ENCODE results near the gene BTF3L4. TPM values are rescaled to one million over a fixed set of nuclear protein-coding genes. Genes with fewer than 3 reads are reported as not detected.
A peak's percentile ranks its signal among the peaks of the same experiment; 100 is the strongest.
"Not testable (repeated sequence)": the region's sequence is repeated elsewhere in the genome, so short reads cannot be mapped to it uniquely, and the experiment has no call there.

BTF3L4 gene
- total RNA-seq, 1 experiment from 2014 or later, result 106 TPM

DNA sequence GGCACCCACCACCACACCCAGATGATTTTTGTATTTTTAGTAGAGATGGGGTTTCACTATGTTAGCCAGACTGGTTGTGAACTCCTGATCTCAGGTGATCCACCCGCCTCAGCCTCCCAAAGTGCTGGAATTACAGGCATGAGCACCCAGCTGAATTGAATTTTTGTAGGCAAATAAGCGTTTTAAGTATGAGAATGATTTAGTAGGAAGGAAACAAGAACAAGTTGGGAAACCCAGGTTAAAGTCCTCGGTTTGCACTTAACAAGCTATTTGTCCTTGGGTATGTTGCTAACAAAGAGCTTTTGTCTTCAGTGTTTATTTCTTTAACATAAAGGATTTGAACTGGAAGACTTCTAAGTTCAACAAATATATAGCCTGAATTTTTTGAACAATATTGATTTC is 23.9 kb downstream of the BTF3L4 start:
- Histone ChIP-seq H3K4me1 (ENCODE audit: insufficient read depth, low read length) (no peaks in the 10 kb centered on the region), H3K4ac (ENCODE audit: low read depth, low read length) (no peak overlapping the region), H3K27me3 (ENCODE audit: insufficient read depth, low read length) (no peaks in the 10 kb centered on the region), H2AK5ac (ENCODE audit: insufficient read length, low read length) (no peak overlapping the region), H4K91ac (ENCODE audit: insufficient read length, low read depth, low read length) (no peak overlapping the region), H2AFZ (ENCODE audit: low read length) (no peak overlapping the region), H3K9me3 (ENCODE audit: control insufficient read depth, low read depth, low read length) (no peaks in the 10 kb centered on the region), H3K18ac (ENCODE audit: insufficient read length, low read depth, low read length) (no peak overlapping the region), H2BK12ac (ENCODE audit: insufficient read length, low read depth, low read length) (no peak overlapping the region), H2BK20ac (ENCODE audit: low read depth, low read length, poor library complexity, severe bottlenecking) (no peak overlapping the region), H4K20me1 (ENCODE audit: control insufficient read depth, insufficient read depth, insufficient read length) (no peaks in the 10 kb centered on the region), H3K27ac (ENCODE audit: insufficient read length, low read depth, low read length) (no peak overlapping the region), H2BK120ac (ENCODE audit: low read depth, low read length, poor library complexity, severe bottlenecking) (no peak overlapping the region), H3K23me2 (ENCODE audit: insufficient read length, low read depth, low read length, poor library complexity, severe bottlenecking) (no peaks in the 10 kb centered on the region), H3K56ac (ENCODE audit: insufficient read length, low read depth, low read length) (no peak overlapping the region), H4K8ac (replicated peaks; ENCODE audit: insufficient read length, low read depth, low read length) (no peak overlapping the region), H3K4me2 (ENCODE audit: insufficient read depth, insufficient read length, low read length) (no peak overlapping the region), H3K14ac (ENCODE audit: insufficient read depth, low read length) (no peak overlapping the region), H3K79me1 (ENCODE audit: insufficient read depth, low read depth, low read length, poor library complexity, severe bottlenecking) (peaks cover 5% of the 10 kb centered on the region), H3K9ac (ENCODE audit: extremely low read depth, insufficient read length, low read length) (no peak overlapping the region), H2BK5ac (ENCODE audit: insufficient read length, low read length) (no peak overlapping the region), H3K79me2 (ENCODE audit: insufficient read depth, low read length) (no peaks in the 10 kb centered on the region; the same call in 1 of the 2 replicates), H3T11ph (ENCODE audit: low read length) (no peak overlapping the region), H3K23ac (ENCODE audit: insufficient read length, low read depth, low read length) (no peak overlapping the region), H4K5ac (ENCODE audit: insufficient read length, low read depth, low read length) (no peak overlapping the region), H2BK15ac (ENCODE audit: low read depth, low read length) (no peak overlapping the region)
- Mint-ChIP-seq H3K36me3 (ENCODE audit: insufficient read depth in 1 of 3, low read depth in 3 of 3) (peaks cover 14 to 41% (median 39%) of the 10 kb centered on the region in 3 experiments; a peak in 6 of 7 replicates), H3K9me3 (no peaks in the 10 kb centered on the region), H3K27me3 (ENCODE audit: low read depth) (no peaks in the 10 kb centered on the region), H3K27ac (peak overlapping the region in 2 of 3 experiments; percentile 74 to 76; a peak in 2 of 7 replicates), H3K4me3 (no peak overlapping the region), H3K4me1 (peaks cover 0 to 4% of the 10 kb centered on the region in 2 experiments; a peak in 3 of 4 replicates)
- TF ChIP-seq, protein P1, sequence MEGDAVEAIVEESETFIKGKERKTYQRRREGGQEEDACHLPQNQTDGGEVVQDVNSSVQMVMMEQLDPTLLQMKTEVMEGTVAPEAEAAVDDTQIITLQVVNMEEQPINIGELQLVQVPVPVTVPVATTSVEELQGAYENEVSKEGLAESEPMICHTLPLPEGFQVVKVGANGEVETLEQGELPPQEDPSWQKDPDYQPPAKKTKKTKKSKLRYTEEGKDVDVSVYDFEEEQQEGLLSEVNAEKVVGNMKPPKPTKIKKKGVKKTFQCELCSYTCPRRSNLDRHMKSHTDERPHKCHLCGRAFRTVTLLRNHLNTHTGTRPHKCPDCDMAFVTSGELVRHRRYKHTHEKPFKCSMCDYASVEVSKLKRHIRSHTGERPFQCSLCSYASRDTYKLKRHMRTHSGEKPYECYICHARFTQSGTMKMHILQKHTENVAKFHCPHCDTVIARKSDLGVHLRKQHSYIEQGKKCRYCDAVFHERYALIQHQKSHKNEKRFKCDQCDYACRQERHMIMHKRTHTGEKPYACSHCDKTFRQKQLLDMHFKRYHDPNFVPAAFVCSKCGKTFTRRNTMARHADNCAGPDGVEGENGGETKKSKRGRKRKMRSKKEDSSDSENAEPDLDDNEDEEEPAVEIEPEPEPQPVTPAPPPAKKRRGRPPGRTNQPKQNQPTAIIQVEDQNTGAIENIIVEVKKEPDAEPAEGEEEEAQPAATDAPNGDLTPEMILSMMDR (conservative IDR thresholded peaks at IDR 0.05), result no peak
- no CpG with 5 or more reads among the region's 3 CpGs for WGBS (ENCODE audit: extremely low coverage, insufficient read length, low lambda C conversion rate)
- DNase-seq, result no peak

DNA sequence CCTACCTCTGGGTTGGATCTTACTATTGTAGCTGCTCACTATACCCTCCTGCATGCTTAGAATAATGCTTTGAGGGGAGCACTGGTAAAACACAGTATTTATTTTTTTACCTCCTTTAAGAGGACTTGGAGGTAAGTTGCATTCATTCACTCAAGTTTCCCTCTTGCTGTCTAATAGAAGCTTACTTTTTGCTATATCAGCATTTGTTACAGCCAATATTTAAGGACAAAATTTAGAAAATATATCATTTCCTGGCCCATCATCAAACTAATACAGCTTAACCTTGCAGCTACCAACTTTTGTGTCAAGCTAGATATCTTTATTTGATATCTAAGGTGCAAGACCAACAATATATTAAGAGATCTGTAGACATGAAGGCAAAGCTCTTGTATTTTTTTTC is 31.8 kb downstream of the BTF3L4 start:
- not testable (repeated sequence) for H3K14ac ChIP-seq (ENCODE audit: insufficient read depth, low read length)

More for the DNA sequence above, 31.8 kb downstream of the BTF3L4 start:
- H3K56ac ChIP-seq (ENCODE audit: insufficient read length, low read depth, low read length); DNase-seq; H3K27me3 ChIP-seq (ENCODE audit: insufficient read depth, low read length); H3K23ac ChIP-seq (ENCODE audit: insufficient read length, low read depth, low read length); H2AFZ ChIP-seq (ENCODE audit: low read length); H2BK5ac ChIP-seq (ENCODE audit: insufficient read length, low read length); H2BK20ac ChIP-seq (ENCODE audit: low read depth, low read length, poor library complexity, severe bottlenecking); H2AK5ac ChIP-seq (ENCODE audit: insufficient read length, low read length); H3K27ac ChIP-seq (ENCODE audit: insufficient read length, low read depth, low read length); H3K23me2 ChIP-seq (ENCODE audit: insufficient read length, low read depth, low read length, poor library complexity, severe bottlenecking); H4K20me1 ChIP-seq (ENCODE audit: control insufficient read depth, insufficient read depth, insufficient read length); H4K91ac ChIP-seq (ENCODE audit: insufficient read length, low read depth, low read length); H3K9me3 ChIP-seq (ENCODE audit: control insufficient read depth, low read depth, low read length); H2BK120ac ChIP-seq (ENCODE audit: low read depth, low read length, poor library complexity, severe bottlenecking); H4K5ac ChIP-seq (ENCODE audit: insufficient read length, low read depth, low read length); H4K8ac ChIP-seq (replicated peaks; ENCODE audit: insufficient read length, low read depth, low read length); H3K27ac Mint-ChIP-seq; H3K9ac ChIP-seq (ENCODE audit: extremely low read depth, insufficient read length, low read length); H3K4me1 Mint-ChIP-seq; H2BK12ac ChIP-seq (ENCODE audit: insufficient read length, low read depth, low read length); H3K4me3 Mint-ChIP-seq; H3K9me3 Mint-ChIP-seq; H3K27me3 Mint-ChIP-seq (ENCODE audit: low read depth); H3T11ph ChIP-seq (ENCODE audit: low read length); H2BK15ac ChIP-seq (ENCODE audit: low read depth, low read length); H3K18ac ChIP-seq (ENCODE audit: insufficient read length, low read depth, low read length); H3K4me2 ChIP-seq (ENCODE audit: insufficient read depth, insufficient read length, low read length); H3K4ac ChIP-seq (ENCODE audit: low read depth, low read length); H3K79me2 ChIP-seq (ENCODE audit: insufficient read depth, low read length); H3K79me1 ChIP-seq (ENCODE audit: insufficient read depth, low read depth, low read length, poor library complexity, severe bottlenecking); H3K4me1 ChIP-seq (ENCODE audit: insufficient read depth, low read length): not testable (repeated sequence)
- peaks cover 31 to 58% (median 54%) of the 10 kb centered on the region in 3 experiments for H3K36me3 Mint-ChIP-seq (ENCODE audit: insufficient read depth in 1 of 3, low read depth in 3 of 3)

All from H9 (cell line).